ENCODE measurements around the gene TARDBP.
"Not testable (repeated sequence)": the region's sequence is repeated elsewhere in the genome, so short reads cannot be mapped to it uniquely, and the experiment has no call there.

The TARDBP gene

DNA sequence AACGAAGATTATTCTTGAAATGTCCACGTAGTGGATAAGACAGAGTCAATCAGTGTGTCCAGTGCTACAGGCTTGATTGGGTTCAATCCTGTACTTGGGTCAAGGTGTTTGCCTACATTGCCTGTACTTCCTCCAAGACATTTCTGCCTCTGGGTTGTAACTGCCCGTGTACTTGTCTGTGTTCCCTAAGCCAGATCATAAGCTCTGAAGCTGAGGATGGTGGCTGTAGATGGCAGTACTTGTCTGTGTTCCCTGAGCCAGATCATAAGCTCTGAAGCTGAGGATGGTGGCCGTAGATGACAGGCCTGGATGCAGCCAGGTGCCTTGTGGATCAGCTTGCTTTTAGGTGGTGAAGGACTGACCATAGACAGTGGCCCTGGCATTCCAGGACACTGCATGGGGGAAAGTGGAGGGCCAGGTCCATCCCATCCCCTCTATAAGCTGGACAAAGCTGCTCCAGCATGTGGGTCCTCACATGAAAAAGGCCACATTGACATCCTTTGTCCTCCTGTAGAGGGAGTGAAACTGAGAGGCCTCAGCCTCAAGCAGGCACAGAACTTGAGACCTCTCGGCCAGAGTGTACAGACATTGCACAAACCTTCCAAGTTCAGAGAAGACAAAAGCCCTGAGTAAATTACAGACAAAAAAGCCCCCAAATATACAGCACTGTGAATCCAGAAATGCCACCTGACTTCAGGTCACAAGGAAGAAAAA lies 49.4 kb downstream of the TARDBP start:
- DNase-seq, result no peak

DNA sequence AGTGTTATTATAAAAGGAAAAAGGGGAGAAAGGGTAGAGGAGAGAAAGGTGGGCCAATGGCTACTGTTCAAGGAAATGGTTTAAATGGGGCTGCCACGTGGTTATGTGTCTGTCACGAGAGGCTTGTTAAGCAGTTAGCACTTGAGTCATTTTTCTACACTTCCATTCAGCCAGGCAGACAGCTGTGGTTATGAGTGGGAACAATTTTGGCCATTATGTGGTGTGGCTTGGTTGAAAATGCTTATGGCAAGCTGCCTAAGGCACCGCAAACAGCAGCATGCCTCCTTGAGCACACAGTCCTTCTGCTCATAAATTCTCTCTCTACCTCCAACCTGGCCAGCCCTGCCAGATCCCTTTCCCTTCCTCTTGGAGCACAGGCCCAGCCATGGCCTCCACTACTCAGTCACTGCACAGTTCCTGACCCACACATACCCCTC lies 50.5 kb downstream of the TARDBP start:
- DNase-seq, result peak; percentile 11

DNA sequence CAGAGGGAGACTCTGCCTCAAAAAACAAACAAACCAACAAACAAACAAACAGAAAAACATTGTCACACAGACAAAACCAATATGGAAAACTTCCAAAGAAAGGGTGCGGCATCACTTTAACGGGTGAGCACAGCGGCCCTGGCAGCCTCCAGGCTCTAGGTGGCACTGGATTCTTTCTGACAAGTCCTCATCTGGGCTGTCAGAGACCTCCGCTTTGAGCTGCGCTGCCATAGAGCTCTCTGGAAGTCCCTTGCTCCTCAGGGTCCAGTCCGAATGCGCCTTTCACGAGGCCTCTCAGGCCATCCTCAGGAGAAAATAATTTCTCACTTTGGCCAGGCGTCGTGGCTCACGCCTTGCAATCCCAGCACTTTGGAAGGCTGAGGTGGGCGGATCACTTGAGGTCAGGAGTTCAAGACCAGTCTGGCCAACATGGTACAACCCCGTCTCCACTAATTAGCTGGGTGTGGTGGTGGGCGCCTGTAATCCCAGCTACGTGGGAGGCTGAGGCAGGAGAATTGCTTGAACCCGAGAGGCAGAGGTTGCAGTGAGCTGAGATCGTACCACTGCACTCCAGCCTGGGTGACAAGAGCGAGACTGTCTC lies 51.6 kb downstream of the TARDBP start:
- DNase-seq, result not testable (repeated sequence)

DNA sequence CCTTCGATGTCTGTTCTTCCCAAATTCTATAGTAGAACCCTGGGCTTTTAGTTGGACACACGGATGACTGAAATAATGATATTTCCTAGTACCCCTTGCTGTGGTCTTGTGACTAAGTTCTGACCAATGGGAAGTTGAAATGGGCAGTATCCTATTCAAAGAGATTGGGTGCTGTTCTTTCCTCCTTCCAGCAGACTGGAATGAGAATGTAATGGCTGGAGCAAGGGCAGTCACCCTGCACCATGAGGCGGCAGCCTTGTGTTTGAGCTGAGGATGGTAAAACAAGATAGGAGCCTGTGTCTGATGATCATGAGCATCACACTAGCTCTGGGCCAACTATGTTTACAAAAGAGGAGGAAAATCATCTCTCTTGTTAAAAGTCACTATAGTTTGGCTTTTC lies 52.5 kb downstream of the TARDBP start:
- no peak for DNase-seq

DNA sequence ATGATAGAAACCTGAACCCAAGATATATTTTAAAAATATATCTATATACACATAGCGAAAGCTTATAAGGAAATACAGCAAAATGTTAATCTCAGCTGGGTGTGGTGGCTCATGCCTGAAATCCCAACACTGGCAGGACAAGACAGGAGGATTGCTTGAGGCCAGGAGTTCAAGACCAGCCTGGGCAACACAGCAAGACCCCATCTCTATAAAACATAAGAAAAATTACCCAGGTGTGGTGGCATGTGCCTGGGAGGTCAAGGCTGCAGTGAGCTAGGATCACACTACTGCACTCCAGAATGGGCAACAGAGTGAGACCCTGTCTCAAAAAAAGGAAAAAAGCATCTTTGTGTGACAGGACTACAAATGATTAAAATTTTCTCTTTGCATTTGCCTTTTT lies 53.3 kb downstream of the TARDBP start:
- no peak for DNase-seq

DNA sequence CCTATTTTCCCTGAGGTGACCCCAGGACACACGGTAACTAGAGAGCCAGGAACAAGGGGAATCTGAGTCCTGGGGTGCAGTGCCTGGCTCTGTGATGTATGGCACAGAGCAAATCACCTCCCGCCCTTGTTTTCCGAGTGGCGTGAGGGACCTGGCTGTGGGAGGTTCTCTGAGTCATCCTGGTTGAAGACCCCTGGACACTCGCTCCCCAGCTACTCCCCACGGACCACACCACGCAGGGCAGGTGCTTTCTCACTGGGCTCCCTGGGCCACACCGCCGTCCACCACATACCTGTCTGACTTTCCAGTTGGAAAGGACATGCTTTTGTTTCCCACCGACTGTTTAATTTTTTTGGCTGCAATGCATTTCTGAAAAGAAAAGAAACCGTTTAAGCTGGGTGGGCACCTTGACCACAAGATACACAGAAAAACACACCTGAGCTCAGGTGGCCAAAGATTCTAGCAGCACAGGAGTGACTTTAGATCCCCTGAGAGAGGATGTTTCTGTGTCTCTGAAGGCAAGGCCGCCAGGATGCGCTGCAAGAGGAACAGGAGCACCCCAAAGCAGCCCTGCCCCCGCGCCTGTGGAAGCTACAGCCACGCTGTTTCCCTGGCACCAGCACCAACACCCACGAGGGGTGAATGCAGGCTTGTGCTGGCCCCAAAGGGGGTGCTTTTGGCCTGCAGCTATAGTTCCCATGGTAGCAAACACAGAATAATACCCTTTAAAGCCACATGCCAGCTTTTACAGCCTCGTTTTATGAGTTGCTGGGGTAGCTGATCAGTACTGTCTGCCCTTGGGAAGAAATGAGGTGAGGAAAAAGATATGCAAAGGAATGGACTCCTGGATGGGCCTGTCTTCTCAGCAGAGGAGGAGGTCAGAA lies 55.5 kb downstream of the TARDBP start:
- DNase-seq, result no peak

DNA sequence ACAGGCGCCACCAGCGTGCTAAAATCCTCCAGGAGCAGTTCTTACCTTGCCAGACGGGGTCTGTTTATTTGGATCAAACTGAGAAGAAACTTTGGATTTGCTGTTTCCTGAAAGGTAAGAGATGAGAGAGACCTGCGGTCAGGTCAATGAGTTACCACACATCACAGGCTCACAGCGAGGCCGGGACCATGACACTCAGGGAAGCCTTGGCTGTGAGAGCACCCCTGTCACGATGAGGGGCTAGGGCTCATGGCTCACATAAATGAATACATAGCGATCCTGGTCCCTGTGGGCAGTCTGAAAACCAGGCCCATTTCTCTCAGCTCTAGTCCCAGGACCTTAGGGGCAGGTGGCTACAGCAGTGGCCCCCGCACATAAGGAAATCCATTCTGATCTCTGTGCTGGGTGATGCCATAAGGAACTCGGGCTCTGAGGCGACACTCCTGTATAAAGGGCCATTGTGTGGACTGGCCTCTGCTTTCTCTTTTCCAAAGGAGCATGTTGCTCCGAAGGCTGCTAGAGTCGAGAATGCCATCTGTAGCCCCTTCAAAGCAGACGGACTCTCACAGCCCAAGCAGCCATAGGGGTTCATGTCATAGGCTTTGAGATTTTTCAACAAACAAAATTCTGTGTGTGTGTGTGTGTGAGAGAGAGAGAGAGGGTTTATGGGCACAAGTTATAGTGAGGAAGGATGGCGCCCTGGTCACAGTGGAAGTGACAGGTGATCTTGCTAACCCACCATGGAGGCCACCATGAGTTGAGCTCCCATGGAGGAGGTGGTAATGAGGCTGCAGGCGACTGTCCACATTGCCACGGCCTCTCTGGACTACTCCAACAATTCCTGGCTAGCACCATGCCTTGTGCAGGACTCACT lies 56.4 kb downstream of the TARDBP start:
- no peak for DNase-seq

DNA sequence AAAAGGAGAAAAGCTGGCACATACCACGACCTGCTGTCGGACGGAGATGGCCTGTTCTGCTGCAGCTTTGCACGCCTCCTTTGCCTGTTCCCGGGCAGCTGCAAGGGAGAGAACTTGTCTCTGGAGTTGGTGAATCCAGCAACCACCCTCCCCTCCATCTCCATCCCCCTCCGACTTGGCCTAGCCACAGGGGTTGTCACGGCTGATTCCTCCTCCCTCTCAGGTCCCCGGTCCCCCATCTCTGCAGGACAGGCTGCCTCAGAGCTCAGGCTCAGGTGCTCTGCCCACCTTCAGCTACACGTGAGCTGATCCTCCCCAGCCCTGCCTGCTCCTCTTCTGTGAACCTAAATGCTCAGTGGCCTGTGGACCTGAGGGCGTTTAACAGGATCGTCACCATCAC lies 58.4 kb downstream of the TARDBP start:
- DNase-seq, result no peak

DNA sequence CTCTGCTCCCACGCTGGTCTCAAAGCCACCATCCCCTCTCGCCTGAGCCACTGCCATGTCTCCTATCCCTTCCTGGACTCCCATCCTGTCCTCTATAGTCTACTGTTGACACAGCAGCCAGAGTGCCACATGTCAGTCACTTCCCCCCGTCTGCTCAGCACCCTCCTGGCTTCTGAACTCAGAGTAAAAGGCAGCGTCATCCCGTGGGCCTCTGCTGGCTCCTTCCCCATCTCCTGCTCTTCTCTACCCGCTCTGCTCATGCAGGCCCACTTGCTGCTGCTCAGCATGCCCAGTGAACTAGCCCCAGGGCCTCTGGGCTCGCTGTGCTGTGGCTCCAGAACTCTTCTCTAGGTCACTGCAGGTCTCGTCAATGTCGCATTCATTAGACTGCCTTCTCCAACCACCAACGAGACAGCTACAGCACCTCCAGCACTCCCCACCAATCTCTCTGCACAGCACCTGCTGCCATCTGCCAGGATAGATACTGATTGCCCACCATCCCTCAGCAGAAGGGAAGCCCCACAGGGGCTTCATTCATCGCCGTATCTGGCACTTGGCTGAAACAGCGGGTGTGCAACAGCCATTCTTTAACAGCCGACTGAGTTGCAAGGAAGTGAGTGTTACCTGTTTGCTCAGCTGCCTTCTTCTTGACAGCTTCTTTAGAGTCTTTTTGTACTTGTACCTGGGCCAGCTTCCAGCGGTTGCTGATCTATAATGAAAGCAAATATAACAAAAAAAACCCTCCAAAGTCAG lies 59.2 kb downstream of the TARDBP start:
- DNase-seq, result no peak

DNA sequence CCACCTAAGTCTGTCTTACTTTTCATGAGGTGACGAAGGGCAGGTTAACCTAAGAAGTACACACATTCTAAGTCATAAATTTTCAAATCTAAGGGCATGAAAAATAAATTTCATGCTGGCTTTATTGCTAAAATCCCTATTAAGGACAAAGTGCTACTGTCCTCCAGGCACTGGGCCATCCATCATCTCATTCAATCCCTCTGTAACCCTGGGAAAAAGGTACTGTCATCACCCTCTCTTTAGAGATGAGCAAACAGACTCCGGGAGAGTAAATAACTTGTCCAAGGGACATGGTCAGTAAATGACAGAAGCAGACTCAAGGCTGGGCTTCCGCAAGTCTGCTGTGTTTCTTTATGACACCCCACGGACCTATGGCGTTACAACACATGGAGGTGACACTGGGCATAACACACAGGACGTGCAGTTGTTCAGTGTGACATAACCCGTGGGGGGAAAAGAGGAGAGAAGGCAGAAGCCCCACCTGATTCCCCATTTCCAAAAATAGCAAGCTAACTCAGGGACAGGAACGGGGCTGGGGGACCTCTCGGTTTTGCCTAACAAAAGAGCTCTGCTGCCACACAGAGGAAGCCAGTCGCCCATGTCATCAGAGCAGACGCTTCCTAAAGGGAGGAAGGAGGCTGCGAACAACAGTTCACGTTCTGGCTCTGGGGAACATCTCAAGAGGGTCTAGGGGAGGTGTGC lies 59.9 kb downstream of the TARDBP start:
- DNase-seq, result no peak

DNA sequence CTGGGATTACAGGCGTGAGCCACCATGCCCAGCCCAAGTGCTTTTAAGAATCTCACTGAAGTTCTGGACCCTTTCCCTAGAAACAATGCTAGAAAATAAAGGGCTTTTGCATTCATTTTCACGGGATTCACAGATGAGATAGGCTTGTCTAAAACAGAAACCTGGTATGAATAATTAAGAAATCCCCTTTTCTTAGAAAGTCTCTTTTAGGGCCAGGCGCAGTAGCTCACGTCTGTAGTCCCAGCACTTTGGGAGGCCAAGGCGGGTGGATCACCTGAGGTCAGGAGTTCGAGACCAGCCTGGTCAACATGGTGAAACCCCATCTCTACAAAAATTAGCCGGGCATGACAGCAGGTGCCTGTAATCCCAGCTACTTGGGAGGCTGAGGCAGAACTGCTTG lies 60.9 kb downstream of the TARDBP start:
- not testable (repeated sequence) for DNase-seq
